Measurements from ENCODE around the gene KIAA0825.

The KIAA0825 gene

DNA sequence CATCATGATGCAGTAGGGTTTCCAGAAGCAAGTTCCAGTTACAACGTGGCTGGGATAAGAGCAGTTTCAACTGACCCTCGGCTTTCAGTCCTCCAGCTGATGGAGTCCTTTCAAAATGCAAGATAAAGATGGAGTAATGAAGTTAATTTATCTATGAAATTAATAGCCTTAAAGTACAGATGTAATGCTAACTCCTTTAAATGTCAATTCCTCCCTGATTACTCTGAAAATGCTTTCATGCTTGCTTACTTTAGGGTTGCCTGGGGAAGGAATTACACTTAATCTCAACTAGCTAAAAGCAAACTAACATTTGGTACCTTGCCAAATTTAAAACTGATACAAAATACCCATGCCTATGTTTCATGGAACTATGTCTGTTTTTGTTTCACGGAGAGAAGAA is 178.4 kb downstream of the KIAA0825 start:
- no peak for DNase-seq (ENCODE audit: low read depth in 2 of 2)

DNA sequence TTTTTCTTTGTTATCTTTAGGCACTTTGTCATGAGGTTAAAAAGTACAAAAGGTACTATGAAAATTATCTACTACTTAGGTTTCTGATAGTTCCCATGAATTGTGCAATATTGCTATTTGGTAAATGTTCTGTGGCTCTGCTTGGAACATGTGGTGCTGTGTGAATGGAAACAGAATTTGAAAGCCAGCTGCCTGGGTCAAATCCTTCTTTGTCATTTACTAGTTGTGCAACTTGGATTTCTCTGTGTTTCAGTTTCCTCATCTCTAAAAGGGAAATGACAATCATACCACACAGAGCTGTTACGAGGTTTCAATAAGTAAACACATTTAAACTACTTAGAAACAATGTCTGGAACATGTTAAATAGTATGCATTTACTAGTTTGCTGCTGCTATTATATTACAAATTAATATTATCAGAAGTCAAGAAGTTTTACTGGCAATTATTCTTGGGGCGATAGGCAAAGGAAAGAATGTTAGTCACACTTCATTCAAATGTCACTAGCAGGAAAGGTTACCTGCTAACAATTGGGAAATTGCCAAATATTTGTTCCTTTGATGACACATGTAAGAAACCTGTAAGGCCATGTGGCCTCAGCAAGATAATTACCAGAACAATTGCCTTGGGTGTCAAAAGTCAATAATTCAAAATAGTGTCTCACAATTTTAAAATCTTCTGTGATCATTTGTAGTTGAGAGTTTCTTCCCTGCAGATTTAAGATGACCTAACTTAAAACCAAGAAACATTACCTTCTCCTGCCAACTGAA is 184.8 kb downstream of the KIAA0825 start:
- no peak for DNase-seq (ENCODE audit: low read depth in 2 of 2)

DNA sequence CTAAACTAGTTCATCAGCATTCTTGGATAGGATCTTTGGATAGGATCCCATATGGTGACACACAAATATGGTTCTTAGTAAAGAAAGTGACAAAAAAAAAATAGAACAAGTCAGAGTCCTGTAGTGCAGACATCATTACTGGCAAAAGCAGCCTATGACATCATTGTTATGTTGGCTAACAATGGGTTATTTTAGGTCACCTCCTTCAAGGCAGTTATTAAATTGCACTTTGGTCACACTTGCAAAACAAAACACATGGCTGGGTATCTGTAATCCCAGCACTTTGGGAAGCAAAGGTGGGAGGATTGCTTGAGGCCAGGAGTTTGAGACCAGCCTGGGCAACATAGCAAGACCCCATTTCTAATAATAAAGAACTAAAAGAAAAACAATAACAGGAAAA is 185.9 kb downstream of the KIAA0825 start:
- DNase-seq (ENCODE audit: low read depth in 2 of 2), result no peak

DNA sequence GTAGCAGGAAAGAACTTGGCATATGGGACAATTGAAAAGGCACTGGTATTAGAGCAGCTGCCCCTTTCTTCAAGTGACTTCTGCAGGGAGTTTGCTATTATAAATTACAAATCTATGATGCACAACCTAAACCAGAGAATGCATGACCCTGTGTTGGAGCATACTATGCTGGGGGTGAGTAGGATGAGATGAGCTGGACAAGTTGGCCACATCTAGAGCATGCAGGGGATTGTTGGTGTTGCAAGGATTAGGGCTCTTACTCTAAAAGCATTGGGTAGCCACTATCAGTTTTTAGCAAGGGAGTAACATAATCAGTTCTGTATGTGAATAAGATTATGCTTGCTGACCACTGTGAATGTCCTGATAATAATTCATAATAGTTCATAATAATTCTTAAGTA is 186.7 kb downstream of the KIAA0825 start:
- DNase-seq (ENCODE audit: low read depth in 2 of 2), result no peak

DNA sequence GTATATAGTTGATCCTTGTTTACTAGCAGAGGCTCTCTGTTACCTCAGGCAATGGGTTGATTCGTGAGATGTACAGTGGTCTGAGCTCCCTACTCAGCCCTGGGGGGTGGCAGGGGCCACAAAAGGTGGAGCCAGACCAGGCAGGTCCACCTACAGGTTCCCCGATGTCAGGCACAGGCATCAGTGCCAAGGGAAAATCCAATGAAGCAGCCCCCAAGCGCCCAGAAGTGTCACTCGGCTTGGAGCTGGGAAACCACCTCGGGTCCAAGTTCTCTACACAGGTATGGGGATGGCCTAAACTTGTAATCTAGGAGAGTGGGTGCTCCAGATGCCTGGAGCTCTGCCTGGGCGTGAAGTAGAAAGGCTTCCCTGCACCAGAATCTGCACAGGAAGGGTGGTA is 188.8 kb downstream of the KIAA0825 start:
- DNase-seq (ENCODE audit: low read depth in 2 of 2), result no peak

DNA sequence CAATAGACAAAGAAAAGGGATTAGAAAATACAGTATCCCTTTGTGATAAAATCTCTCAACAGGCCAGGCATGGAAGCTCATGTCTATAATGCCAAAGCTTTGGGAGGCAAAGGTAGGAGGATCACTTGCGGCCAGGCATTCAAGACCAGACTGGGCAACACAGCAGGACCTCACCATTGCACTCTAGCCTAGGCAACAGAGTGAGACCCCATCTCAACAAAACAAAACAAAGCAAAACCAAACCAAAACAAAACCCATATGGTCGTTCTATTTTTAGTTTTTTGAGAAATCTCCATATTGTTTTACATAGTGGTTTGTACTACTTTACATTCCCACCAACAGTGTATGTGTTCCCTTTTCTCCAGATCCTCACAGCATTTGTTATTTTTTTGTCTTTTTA is 193.0 kb downstream of the KIAA0825 start:
- DNase-seq (ENCODE audit: low read depth in 2 of 2), result no peak

DNA sequence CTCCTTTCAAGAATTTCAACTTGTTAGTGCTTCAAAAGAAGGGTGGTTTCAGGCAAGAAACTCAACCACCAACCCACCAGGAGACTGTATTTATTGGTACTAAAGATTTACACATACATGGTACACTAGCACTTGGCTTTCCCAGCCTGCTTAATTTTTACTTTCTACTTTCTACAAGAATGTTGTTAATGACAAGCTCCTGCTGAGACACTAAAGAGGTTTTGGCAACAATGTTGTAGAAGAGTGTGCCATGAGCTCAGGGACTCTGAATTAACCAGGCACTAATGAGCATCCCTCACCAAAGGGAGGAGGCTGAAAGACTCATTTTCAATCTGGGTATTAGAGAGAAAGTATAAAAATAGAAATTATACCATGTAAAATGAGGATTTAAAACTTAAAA is 195.0 kb downstream of the KIAA0825 start:
- no peak for DNase-seq (ENCODE audit: low read depth in 2 of 2)

DNA sequence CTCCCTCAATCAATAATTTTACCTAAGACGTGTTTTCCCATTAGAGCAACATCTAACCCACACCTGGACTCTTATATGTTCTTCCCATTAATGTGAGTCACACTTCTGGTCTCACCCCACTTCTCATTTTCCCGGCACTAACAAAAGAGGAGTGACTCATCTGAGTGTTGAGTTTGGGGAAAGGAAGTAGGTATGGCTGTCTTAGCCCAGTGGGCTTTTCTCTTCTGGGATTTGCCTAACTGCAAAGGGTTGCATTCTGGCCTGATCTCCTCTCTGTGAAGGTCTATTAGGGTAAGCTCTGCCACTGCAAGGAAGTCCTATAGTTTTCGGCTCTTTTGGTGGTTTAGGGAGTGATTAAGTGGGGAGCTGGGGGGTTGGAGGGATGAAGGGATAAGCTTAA is 195.6 kb downstream of the KIAA0825 start:
- DNase-seq (ENCODE audit: low read depth in 2 of 2), result no peak

DNA sequence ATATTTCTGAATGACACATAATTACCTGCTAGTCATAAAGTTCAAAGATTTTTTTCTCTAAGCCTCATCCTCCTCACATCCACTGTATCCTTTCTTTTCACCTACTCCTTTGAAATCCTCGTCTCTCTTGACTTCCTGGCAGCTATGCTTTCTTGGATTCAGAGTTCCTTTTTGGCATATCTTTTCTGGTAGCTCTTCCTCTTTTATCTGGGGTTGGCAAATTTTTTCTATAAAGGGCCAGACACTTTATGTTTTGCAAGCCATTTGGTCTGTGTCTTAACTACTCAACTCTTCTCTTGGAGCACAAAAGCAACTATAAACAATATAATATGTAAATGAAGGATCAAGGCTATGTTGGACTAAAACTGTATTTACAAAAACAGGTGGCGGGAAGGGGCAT is 197.5 kb downstream of the KIAA0825 start:
- no peak for DNase-seq (ENCODE audit: low read depth in 2 of 2)

DNA sequence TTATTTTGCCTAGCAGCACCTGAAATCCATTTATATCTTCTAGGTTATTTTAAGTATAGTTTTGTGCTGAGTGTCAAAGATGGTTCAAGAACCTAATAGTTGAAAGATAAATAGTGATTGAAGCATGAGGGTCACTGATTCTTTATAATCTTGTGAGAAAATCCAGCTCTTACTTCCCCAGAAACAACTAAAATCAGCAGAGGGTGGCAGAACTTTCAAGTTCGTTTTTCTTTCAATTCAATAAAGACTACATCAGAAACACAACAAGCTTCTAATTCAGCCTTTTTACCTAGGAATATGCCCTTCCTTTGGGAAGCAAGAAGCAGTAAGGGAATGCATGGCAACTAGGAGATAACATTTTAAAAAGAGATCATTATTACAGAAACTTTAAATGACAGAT is 202.6 kb downstream of the KIAA0825 start:
- DNase-seq (ENCODE audit: low read depth in 2 of 2), result no peak

DNA sequence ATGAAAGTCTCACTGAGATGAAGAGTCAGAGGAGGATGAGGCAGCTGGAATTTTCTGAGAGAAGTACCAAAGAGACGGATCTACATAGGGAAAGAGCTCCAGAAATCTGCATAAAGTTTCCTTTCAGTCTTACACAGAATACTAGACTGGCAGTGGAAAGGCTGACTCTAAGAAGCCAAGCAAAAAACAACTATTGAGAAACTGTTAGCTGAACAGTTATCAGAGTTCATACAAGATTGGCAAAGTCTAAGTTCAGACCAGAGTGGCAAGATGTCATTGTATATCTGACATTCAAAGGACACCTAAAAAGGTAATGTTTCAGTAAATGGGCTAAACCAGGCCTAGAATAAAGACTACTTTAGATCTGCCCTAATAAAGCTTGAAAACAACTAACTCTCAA is 209.0 kb downstream of the KIAA0825 start:
- no peak for DNase-seq (ENCODE audit: low read depth in 2 of 2)

DNA sequence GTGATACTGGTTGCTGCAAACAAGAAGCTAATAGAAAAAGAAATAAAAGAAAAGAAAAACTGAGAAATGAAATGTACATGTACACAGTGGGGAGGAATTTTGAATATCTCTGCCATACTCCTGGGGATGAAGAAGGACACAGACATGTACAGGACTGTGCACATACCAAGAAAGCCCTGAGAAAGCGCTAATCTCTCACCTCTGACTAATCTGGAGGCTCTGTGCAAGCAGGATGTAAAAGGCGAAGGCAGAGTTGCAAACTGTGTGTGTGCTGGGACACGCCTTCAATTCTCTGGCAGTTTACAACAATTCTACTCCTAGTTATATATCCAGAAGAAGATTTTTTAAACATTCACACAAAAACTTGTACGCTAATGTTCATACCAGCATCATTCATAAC is 211.4 kb downstream of the KIAA0825 start:
- no peak for DNase-seq (ENCODE audit: low read depth in 2 of 2)

DNA sequence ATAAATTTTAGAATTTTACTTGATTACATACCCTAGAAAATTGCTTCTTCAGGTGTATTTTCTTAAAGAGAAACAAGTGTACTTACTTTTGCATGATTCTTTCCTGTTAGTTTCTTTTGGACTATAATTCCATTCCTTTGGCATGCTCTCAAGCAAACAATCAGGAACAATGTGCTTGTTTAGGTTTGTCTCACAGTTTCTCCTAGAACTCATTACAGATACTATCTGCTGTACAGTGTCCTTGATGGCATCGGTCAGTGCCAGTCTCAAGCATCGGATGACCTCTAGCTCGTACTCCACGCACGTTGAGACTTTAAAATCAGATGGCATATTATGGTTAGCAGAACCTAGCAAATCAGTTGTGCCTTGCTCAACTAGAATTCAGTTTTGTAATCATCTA is 214.9 kb downstream of the KIAA0825 start:
- DNase-seq (ENCODE audit: low read depth in 2 of 2), result no peak

DNA sequence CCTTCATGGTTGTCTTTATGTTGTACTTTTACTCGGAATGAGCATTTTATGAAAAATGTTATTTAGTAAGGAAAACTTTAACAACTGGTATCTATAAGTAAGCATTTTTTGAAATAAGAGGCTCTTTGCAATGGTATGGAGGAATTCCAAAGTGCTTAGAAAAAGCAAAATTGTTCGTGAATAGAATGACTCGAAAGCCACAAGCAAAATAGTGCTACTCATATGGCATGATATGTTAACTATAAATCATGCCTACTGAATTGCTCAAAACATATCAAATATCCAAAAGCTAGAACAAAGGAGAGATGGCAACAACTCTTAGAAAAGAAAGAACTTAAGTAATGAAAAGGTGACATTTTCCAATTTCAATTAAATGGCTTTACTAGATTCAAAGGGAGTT is 216.3 kb downstream of the KIAA0825 start:
- DNase-seq (ENCODE audit: low read depth in 2 of 2), result no peak

DNA sequence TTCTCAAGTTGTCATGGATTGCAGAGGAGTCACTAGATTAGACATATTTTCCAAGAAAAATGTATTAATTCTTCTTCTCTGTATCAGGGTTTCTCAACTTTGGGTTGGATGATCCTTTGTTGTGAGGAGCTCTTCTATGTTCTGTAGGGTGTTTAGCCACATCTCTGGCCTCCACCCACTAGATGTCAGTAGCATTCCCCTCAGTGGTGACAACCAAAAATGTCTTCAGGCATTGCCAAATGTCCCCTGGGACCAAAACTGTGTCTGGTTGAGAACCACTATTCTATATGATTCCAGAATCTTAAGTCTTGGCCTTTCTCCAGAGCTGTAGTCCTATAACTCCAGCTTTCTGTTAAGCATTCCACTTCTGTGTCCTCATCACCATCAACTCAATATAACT is 220.9 kb downstream of the KIAA0825 start:
- no peak for DNase-seq (ENCODE audit: low read depth in 2 of 2)

DNA sequence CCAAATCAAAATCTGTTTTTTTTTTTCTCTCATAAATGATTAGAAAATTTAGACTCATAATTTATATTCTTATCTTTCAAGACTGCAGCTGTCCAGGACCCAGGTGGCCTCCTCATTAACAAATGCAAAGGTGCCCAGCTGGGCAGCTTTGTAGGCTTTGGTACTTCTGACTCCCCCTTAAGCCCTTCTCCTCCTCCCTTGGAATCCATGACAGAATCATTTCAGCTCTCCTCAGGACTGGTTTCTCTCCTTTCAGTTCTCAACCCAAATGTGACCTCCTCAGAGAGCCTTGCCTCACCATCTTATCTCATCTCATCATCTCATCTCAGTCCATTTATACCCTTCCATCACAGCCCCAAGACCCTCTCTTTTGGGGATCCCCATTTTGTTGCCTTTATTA is 221.7 kb downstream of the KIAA0825 start:
- no peak for DNase-seq (ENCODE audit: low read depth in 2 of 2)

DNA sequence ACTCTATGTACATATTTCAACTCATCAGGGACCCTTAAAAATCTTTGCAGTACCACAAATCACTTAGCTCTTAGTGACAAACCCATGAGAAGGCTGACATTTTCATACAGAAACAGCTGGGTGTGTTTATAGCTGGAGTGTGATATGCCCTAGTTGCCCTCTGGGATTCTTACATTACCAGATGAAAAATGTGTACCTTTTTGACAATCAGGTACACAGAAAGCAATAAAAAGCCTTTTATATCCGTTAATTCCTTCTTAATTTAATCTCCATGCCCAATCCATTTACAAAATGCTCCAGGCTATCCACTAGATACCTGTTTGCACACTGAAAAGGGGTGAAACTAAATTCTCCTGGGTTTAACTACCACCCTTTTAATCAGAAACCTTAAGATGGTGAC is 222.9 kb downstream of the KIAA0825 start:
- DNase-seq (ENCODE audit: low read depth in 2 of 2), result no peak

DNA sequence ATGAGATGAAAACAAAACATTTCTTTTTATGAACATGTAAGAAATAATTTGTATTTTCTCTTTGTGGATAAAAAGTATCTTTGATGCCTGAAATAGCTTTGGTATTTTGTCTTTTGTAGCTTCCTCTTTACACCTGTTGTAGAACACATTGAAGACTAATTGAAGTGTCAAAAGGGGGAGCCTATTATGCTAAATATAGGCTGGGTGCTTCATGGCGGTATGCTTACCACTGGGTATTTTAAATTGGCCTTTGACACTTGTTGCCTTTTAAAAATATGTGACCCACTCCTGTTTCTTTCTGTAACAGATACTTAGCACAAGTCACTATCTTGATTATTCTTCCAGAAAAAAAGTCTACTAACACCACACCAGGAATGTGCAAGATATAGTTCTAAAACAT is 226.4 kb downstream of the KIAA0825 start:
- DNase-seq (ENCODE audit: low read depth in 2 of 2), result no peak

DNA sequence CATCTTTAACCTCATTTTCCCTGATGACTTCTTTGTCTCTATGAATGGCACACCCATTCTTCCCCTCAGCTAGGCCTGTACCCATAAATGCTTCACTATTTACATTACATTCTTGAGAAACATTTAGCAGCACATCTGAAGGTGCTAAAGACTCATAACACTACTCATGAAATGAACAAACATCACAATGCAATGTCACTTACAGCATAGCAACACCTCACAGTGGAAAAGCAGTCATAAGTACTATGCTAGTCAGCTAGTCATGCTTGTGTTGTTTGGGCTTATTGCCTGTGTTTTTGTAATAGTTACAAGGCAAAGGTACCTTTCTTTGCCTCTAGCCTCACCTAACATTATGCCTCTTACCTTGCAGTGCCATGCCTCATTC is 228.9 kb downstream of the KIAA0825 start:
- DNase-seq (ENCODE audit: low read depth in 2 of 2), result no peak

DNA sequence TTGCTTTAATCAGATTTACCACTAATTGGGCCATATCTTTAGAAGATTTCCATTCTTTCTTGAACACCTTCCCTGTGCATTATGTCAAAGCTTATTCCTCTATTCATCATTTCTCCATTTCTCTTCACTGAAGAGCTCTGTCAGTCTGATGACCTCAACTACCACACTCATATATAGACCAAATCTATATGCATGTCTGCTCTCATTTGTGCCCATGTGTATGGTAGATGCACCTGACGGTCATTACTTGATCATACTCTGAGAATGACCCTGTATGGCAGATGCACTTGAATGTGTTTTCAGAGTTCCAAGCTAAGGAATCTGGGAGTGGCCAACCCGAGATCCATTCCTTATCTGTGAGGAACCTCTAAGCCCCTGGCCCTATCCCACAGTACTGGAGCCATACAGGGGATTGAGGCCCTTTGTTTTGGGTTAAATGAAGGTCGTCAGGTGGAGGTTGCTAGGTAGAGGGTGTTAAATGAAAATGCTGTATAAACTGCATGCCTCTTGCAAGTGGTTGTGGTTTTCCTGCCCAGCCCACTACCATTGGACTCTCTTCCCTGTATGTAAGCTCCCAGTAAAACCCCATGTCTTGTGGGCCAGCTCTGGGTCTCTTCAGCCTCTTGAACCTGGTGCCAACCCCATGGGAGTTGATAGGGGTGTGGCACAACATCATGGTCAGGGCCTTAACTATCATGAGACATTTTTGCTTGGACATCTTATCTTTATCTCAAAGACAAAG is 229.5 kb downstream of the KIAA0825 start:
- DNase-seq (ENCODE audit: low read depth in 2 of 2), result no peak

DNA sequence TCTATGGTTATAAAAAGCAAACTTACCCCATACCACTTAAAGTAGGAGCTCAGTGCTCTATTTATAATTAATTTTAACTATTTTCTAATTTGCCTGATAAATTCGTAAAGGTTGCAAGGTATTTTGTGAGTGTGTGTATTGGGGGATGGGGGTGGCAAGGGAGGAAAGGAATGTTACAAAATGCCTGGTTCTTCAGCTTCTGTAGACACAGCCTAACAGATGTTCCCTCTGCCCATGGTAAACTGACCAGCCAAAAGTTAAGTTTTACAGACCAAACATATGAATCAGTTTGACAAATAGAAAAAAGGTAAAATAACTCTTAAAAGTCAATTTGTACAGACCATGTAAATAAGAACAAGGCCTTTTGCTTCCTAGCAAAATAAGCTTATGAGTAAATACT is 232.6 kb downstream of the KIAA0825 start:
- no peak for DNase-seq (ENCODE audit: low read depth in 2 of 2)

DNA sequence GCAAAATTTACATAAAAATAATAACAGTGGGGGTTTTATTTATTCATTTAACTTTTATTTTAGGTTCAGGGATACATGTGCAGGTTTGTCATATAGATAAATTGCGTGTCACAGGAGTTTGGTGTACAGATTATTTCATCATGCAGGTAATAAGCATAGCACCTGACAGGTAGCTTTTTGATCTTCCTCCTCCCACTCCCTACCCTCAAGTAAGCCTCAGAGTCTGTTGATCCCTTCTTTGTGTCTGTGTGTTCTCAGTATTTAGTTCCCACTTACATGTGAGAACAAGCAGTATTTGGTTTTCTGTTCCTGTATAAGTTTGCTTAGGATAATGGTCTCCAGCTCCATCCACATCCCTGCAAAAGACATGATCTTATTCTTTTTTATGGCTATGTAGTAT is 240.3 kb downstream of the KIAA0825 start:
- DNase-seq (ENCODE audit: low read depth in 2 of 2), result no peak

DNA sequence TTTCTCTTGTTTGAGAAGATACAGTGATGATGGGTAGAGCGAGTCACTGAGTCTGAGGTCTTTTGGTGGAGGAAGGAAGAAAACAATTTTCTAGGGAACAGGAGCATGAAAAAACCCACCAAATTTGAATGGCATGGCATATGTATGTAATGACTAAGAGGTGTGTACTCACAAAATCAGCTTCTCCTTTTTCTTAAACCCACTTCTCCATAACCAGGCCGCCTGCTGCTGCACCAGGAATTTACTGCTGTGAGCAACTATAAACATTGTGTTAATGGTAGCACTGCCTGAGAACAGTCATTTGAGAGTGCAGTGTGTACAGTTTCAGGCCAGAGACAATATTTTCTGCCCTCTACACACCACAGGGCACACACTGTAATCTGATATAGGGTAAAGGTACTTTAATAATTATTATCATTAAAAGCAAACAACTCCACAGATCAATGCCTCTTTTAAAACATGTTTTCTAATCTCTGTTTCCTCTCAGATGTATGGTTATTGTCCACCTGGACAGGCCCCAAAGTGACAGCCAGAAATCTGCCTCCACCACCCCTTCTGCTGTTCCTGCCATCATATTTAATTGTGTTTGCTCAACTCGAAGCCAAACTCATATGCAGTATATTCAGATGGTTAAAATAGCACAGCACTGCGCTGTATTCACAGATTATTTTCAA is 241.6 kb downstream of the KIAA0825 start:
- DNase-seq (ENCODE audit: low read depth in 2 of 2), result no peak
